Neural crest cell (in vitro differentiated cells): ENCODE measurements around the gene GCNA. TPM values are rescaled to one million over a fixed set of nuclear protein-coding genes. Genes with fewer than 3 reads are reported as not detected.

Source experiments
- DNase-seq: peaks from one replicate; pipeline ENCODE4 v3.0.0; 2021; ENCODE audit warnings: low read depth, mixed read lengths, low spot score
- H3K27ac Mint-ChIP-seq: one replicate; pipeline ENCODE4 v1.8.0; 2021; ENCODE audit warnings: mild to moderate bottlenecking, mixed read lengths; ENCODE audit not compliant: unreplicated experiment
- H3K27me3 Mint-ChIP-seq: 2 replicates; pipeline ENCODE4 v1.8.0; 2021; ENCODE audit warnings: low read depth, mild to moderate bottlenecking, mixed read lengths
- H3K36me3 Mint-ChIP-seq: 2 replicates; pipeline ENCODE4 v1.8.0; 2021; ENCODE audit warnings: low read depth, mild to moderate bottlenecking, mixed read lengths
- H3K4me1 Mint-ChIP-seq: 2 replicates; pipeline ENCODE4 v1.8.0; 2021; ENCODE audit warnings: mixed read lengths
- H3K4me3 Mint-ChIP-seq: one replicate; pipeline ENCODE4 v1.8.0; 2021; ENCODE audit warnings: mild to moderate bottlenecking, mixed read lengths
- H3K9me3 Mint-ChIP-seq: 2 replicates; pipeline ENCODE4 v1.8.0; 2021; ENCODE audit warnings: mixed read lengths
- CTCF ChIP-seq: fragments of 200-600 bp; sonication (generic); conservative IDR thresholded peaks from 2 replicates; pipeline ENCODE4 v1.5.0; 2021; ENCODE audit warnings: antibody characterized with exemption, mild to moderate bottlenecking
- long read RNA-seq: library from polyadenylated mRNA; unstranded; transcript quantifications from one replicate; pipeline ENCODE4 v2.0.0, GENCODE V29; 2020
- total RNA-seq: library from RNA; stranded (reverse); gene quantifications from 2 replicates; pipeline ENCODE4 v1.2.1, GENCODE V29; 2021

GCNA gene
- total RNA-seq = 2.0 and 2.3 TPM in 2 replicates
- long read RNA-seq = 0 reads

- no peaks in the 10 kb centered on the region for H3K4me1 Mint-ChIP-seq
- no peak within 1 kb of the TSS for H3K4me3 Mint-ChIP-seq
- H3K9me3 Mint-ChIP-seq = peaks cover 5% of the 10 kb centered on the region
- no peaks in the 10 kb centered on the region for H3K27me3 Mint-ChIP-seq
- H3K27ac Mint-ChIP-seq = no peak within 1 kb of the TSS
- peaks cover 24% of the 10 kb centered on the region for H3K36me3 Mint-ChIP-seq
- TF ChIP-seq CTCF = no peak
- DNase-seq = no peak
These were observed at the start of gene GCNA for GRCh38 chrX:71578253-71579135. GCNA (plus strand) TSS chrX:71578437; CDS start chrX:71580822, 2,385 bp downstream.

GRCh38 chrX:71532078-71532752, 46.0 kb upstream of the GCNA start:
- H3K4me3 Mint-ChIP-seq = peak overlapping the region; percentile 94
- peaks cover 26% of the 10 kb centered on the region for H3K4me1 Mint-ChIP-seq
- peaks cover 18% of the 10 kb centered on the region for H3K36me3 Mint-ChIP-seq
- H3K27ac Mint-ChIP-seq = peak overlapping the region; percentile 64
- H3K27me3 Mint-ChIP-seq = no peaks in the 10 kb centered on the region
- H3K9me3 Mint-ChIP-seq = no peaks in the 10 kb centered on the region
- DNase-seq = no peak
- no peak for TF ChIP-seq CTCF

- TF ChIP-seq CTCF = no peak
- peak within 1 kb of the TSS; percentile 94 for H3K4me3 Mint-ChIP-seq
- H3K9me3 Mint-ChIP-seq = no peaks in the 10 kb centered on the region
- peaks cover 18% of the 10 kb centered on the region for H3K36me3 Mint-ChIP-seq
- H3K4me1 Mint-ChIP-seq = peaks cover 26% of the 10 kb centered on the region
- no peaks in the 10 kb centered on the region for H3K27me3 Mint-ChIP-seq
- H3K27ac Mint-ChIP-seq = peak within 1 kb of the TSS; percentile 98
- peak; percentile 81 for DNase-seq
These were observed 45.3 kb upstream of the GCNA start, which contains the start of gene OGT for GRCh38 chrX:71532753-71533425. OGT (plus strand) TSS chrX:71533104; CDS start chrX:71533300, 196 bp downstream.

- DNase-seq = no peak
- H3K9me3 Mint-ChIP-seq = no peaks in the 10 kb centered on the region
- H3K27ac Mint-ChIP-seq = peak overlapping the region; percentile 98
- H3K4me3 Mint-ChIP-seq = peak overlapping the region; percentile 94
- no peaks in the 10 kb centered on the region for H3K27me3 Mint-ChIP-seq
- H3K36me3 Mint-ChIP-seq = peaks cover 18% of the 10 kb centered on the region
- H3K4me1 Mint-ChIP-seq = peaks cover 26% of the 10 kb centered on the region
- no peak for TF ChIP-seq CTCF
These were observed 44.8 kb upstream of the GCNA start for GRCh38 chrX:71533516-71533850.

- H3K9me3 Mint-ChIP-seq = no peaks in the 10 kb centered on the region
- DNase-seq = peak; percentile 42
- peaks cover 18% of the 10 kb centered on the region for H3K36me3 Mint-ChIP-seq
- peak overlapping the region; percentile 98 for H3K27ac Mint-ChIP-seq
- TF ChIP-seq CTCF = no peak
- no peaks in the 10 kb centered on the region for H3K27me3 Mint-ChIP-seq
- peak overlapping the region; percentile 94 for H3K4me3 Mint-ChIP-seq
- H3K4me1 Mint-ChIP-seq = peaks cover 26% of the 10 kb centered on the region
These were observed 44.2 kb upstream of the GCNA start for GRCh38 chrX:71533851-71534561.
